ENCODE data around the gene HIPK2. TPM values are rescaled to one million over a fixed set of nuclear protein-coding genes. Genes with fewer than 3 reads are reported as not detected.

HIPK2 gene
- total RNA-seq, 1 experiment from 2014 or later = 30.7 TPM

DNA sequence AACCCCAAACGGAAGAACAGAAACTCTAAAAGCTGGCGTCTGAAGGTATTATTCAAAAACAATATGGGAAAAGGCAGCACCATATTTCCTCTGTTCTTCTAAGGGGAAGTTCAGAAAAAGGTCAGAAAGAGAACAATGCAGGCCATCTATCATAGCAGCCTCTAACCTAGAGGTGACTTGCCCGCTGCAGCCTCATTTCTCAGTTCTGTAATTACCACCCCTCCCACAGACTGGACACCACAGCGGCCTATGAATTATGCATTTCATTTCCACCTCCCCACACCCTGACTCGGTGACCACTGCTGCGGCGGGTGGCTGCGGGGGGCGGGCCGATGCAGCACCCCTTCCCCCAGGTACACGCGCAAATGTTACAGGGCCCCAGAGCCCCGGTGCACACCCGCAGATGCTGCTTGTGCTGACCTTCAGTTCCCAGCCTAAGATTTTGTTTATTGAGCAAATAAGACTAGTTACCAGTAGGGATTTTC is 128.8 kb downstream of the HIPK2 start:
- no peak overlapping the region for H3K27ac ChIP-seq (ENCODE audit: low read depth, low read length, poor library complexity, severe bottlenecking)
- no TSS peak for BruUV-seq (replicated peaks)
- TF ChIP-seq, protein P1, sequence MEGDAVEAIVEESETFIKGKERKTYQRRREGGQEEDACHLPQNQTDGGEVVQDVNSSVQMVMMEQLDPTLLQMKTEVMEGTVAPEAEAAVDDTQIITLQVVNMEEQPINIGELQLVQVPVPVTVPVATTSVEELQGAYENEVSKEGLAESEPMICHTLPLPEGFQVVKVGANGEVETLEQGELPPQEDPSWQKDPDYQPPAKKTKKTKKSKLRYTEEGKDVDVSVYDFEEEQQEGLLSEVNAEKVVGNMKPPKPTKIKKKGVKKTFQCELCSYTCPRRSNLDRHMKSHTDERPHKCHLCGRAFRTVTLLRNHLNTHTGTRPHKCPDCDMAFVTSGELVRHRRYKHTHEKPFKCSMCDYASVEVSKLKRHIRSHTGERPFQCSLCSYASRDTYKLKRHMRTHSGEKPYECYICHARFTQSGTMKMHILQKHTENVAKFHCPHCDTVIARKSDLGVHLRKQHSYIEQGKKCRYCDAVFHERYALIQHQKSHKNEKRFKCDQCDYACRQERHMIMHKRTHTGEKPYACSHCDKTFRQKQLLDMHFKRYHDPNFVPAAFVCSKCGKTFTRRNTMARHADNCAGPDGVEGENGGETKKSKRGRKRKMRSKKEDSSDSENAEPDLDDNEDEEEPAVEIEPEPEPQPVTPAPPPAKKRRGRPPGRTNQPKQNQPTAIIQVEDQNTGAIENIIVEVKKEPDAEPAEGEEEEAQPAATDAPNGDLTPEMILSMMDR (conservative IDR thresholded peaks at IDR 0.05; ENCODE audit: low read depth, low read length) = no peak
- TF ChIP-seq EZH2 (IDR thresholded peaks at IDR 0.05; ENCODE audit: borderline replicate concordance, low read depth, low read length, poor library complexity, severe bottlenecking) = no peak
- no peaks in the 10 kb centered on the region for H3K9me3 ChIP-seq (ENCODE audit: low read depth, low read length, poor library complexity, severe bottlenecking)
- H3K36me3 ChIP-seq (ENCODE audit: insufficient read depth, low read length, poor library complexity, severe bottlenecking) = no peaks in the 10 kb centered on the region
- ChIA-PET POLR2A (ENCODE audit: low non-redundant PET) (no interaction called here), CTCF (no interaction called here)
- H3K4me3 ChIP-seq (ENCODE audit: low read depth, low read length, poor library complexity, severe bottlenecking) = no peak overlapping the region
- intact Hi-C loops (cut with micrococcal nuclease; ENCODE audit: unreplicated experiment) = loop anchor here (5.0 kb wide), 1 partner anchor 128 kb away; the partner anchor contains the start of gene HIPK2
- no peak for DNase-seq (ENCODE audit: low spot score)
- H3K27me3 ChIP-seq (replicated peaks; ENCODE audit: insufficient read depth, low read depth, low read length, poor library complexity) = no peaks in the 10 kb centered on the region
- H3K4me1 ChIP-seq (ENCODE audit: insufficient read depth, low read length, poor library complexity, severe bottlenecking) = no peaks in the 10 kb centered on the region

DNA sequence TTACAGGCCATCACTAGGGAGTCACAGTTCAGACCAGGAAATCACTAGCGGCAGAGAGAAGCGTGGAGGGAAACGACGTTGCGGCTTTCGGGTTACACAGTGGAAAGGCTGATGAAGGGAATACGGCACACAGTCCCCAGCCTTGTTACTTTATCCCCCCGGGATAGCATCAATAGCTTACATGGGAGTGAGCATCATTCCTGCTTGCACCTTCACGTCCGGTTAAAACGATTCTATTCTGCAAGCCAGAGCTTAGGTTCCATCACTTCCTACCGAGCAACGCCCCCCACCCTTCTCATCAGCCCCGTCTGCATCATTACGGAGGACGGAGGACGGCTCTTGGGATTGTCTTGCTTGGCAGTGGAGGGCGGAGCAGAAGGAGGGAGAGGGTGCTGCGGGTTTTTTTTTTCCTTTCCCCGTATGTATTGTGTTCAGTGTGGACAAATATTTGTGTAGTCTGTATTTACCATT is 129.4 kb downstream of the HIPK2 start:
- BruUV-seq (replicated peaks) = no TSS peak
- no peaks in the 10 kb centered on the region for H3K36me3 ChIP-seq (ENCODE audit: insufficient read depth, low read length, poor library complexity, severe bottlenecking)
- TF ChIP-seq, protein P1 (conservative IDR thresholded peaks at IDR 0.05; ENCODE audit: low read depth, low read length) = no peak
- no peak for TF ChIP-seq EZH2 (IDR thresholded peaks at IDR 0.05; ENCODE audit: borderline replicate concordance, low read depth, low read length, poor library complexity, severe bottlenecking)
- DNase-seq (ENCODE audit: low spot score) = no peak
- no peaks in the 10 kb centered on the region for H3K9me3 ChIP-seq (ENCODE audit: low read depth, low read length, poor library complexity, severe bottlenecking)
- CTCF ChIA-PET = interaction anchor here (1.2 kb wide), 1 partner anchor 354 kb away, joined by 5 read pairs; no protein-coding TSS in a partner anchor
- H3K4me3 ChIP-seq (ENCODE audit: low read depth, low read length, poor library complexity, severe bottlenecking) = no peak overlapping the region
- no peaks in the 10 kb centered on the region for H3K27me3 ChIP-seq (replicated peaks; ENCODE audit: insufficient read depth, low read depth, low read length, poor library complexity)
- intact Hi-C loops (cut with micrococcal nuclease; ENCODE audit: unreplicated experiment) = loop anchor here (5.0 kb wide), 1 partner anchor 129 kb away; the partner anchor contains the start of gene HIPK2
- H3K27ac ChIP-seq (ENCODE audit: low read depth, low read length, poor library complexity, severe bottlenecking) = no peak overlapping the region
- POLR2A ChIA-PET (ENCODE audit: low non-redundant PET) = no interaction called here
- no peaks in the 10 kb centered on the region for H3K4me1 ChIP-seq (ENCODE audit: insufficient read depth, low read length, poor library complexity, severe bottlenecking)

DNA sequence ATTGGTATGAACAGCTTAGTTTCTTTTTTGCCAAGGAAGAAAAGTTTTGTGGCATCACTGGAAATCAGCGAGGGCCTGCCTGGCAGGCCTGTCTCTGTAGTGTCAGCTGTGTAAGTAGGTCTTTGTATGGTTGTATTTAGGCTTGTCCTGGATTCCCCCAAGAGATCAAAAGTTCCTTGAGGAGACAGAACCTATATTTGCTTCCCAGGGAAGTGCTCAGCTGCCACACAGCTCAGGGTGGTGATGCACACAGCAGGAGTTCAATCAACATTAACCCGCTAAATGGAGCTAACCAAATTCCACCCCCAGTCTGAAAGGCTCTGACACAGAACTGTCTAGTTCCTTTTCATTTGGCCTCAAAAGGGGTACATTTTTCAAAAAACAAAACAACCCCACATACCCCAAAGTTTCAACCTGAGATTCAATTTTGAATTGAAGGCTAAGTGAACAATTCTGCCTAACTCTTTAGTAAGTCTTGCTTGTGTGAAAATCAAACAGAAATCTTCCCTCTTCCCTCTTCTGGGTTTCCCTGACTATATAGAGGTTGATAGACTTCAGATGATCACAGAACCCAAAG is 129.9 kb downstream of the HIPK2 start:
- no TSS peak for BruUV-seq (replicated peaks)
- peak; percentile 14 for DNase-seq (ENCODE audit: low spot score)
- CTCF ChIA-PET = interaction anchor here (1.2 kb wide), 1 partner anchor 354 kb away, joined by 5 read pairs; no protein-coding TSS in a partner anchor
- H3K4me1 ChIP-seq (ENCODE audit: insufficient read depth, low read length, poor library complexity, severe bottlenecking) = no peaks in the 10 kb centered on the region
- POLR2A ChIA-PET (ENCODE audit: low non-redundant PET) = no interaction called here
- no peaks in the 10 kb centered on the region for H3K9me3 ChIP-seq (ENCODE audit: low read depth, low read length, poor library complexity, severe bottlenecking)
- H3K4me3 ChIP-seq (ENCODE audit: low read depth, low read length, poor library complexity, severe bottlenecking) = no peak overlapping the region
- no peak for TF ChIP-seq EZH2 (IDR thresholded peaks at IDR 0.05; ENCODE audit: borderline replicate concordance, low read depth, low read length, poor library complexity, severe bottlenecking)
- TF ChIP-seq, protein P1 (conservative IDR thresholded peaks at IDR 0.05; ENCODE audit: low read depth, low read length) = no peak
- no peak overlapping the region for H3K27ac ChIP-seq (ENCODE audit: low read depth, low read length, poor library complexity, severe bottlenecking)
- intact Hi-C loops (cut with micrococcal nuclease; ENCODE audit: unreplicated experiment) = loop anchor here (5.0 kb wide), 1 partner anchor 129 kb away; the partner anchor contains the start of gene HIPK2
- no peaks in the 10 kb centered on the region for H3K36me3 ChIP-seq (ENCODE audit: insufficient read depth, low read length, poor library complexity, severe bottlenecking)
- no peaks in the 10 kb centered on the region for H3K27me3 ChIP-seq (replicated peaks; ENCODE audit: insufficient read depth, low read depth, low read length, poor library complexity)
